Fibroblast of lung (primary cell): ENCODE measurements around the gene FAM184B.

Experiments
- EZH2 ChIP-seq: IDR thresholded peaks from 2 replicates; pipeline ENCODE4 v1.5.1; 2012; ENCODE audit warnings: low read length, control low read depth, mild to moderate bottlenecking; ENCODE audit errors: missing control alignments
- TF ChIP-seq, protein P1 (sequence below), 2 donors: IDR thresholded peaks in 1 of 2; conservative IDR thresholded peaks in 1 of 2; 1 replicate in 1 of 2; 2 replicates in 1 of 2; pipeline ENCODE4 v1.5.1; 2011 to 2012; ENCODE audit warnings: low read length in 2 of 2, control low read depth in 1 of 2, inconsistent platforms in 1 of 2, low read depth in 1 of 2, mild to moderate bottlenecking in 1 of 2

DNA sequence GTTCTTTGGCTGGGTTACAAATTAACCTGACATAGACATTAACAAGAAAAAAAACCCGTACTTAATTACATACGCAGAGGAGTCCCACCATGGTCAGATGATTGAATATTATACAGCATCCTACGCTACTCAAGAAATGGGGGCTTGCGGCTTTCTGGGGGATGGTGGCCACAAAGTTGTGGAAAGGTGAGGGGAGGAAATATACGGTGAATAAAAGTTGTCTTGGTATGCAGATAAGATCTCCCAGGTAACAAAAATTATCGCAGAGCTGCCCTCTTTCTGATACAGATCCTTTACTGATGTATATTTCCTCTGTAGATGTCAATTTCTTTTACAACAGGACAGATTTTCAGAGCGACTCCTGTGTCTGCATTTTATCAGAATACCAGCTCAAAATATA is 28.2 kb upstream of the FAM184B start:
- TF ChIP-seq, protein P1, sequence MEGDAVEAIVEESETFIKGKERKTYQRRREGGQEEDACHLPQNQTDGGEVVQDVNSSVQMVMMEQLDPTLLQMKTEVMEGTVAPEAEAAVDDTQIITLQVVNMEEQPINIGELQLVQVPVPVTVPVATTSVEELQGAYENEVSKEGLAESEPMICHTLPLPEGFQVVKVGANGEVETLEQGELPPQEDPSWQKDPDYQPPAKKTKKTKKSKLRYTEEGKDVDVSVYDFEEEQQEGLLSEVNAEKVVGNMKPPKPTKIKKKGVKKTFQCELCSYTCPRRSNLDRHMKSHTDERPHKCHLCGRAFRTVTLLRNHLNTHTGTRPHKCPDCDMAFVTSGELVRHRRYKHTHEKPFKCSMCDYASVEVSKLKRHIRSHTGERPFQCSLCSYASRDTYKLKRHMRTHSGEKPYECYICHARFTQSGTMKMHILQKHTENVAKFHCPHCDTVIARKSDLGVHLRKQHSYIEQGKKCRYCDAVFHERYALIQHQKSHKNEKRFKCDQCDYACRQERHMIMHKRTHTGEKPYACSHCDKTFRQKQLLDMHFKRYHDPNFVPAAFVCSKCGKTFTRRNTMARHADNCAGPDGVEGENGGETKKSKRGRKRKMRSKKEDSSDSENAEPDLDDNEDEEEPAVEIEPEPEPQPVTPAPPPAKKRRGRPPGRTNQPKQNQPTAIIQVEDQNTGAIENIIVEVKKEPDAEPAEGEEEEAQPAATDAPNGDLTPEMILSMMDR (conservative IDR thresholded peaks at IDR 0.05 in 1 of 2, IDR thresholded peaks at IDR 0.05 in 1 of 2; ENCODE audit: low read depth in 1 of 2, low read length in 2 of 2): no peak
- TF ChIP-seq EZH2: no peak
